Neural progenitor cell (in vitro differentiated cells): Measurements from ENCODE around the gene TPST1. TPM values are rescaled to one million over a fixed set of nuclear protein-coding genes. Genes with fewer than 3 reads are reported as not detected.
"Not testable (repeated sequence)": the region's sequence is repeated elsewhere in the genome, so short reads cannot be mapped to it uniquely, and the experiment has no call there.

Experiments used
- DNase-seq: peaks from one replicate; pipeline ENCODE4 v3.0.0-alpha.2; 2016; ENCODE audit warnings: low spot score
- H2AFZ ChIP-seq: fragments of 200-600 bp; sonication (generic); replicated peaks from 2 replicates; pipeline ENCODE4 v1.6.1; 2016; ENCODE audit warnings: antibody characterized with exemption
- H3F3A ChIP-seq: fragments of 200-600 bp; sonication (generic); 2 replicates; pipeline ENCODE4 v1.6.1; 2016; ENCODE audit warnings: antibody characterized with exemption, low read depth
- H3K27ac ChIP-seq: fragments of 200-600 bp; sonication (generic); 2 replicates; pipeline ENCODE4 v1.5.1; 2016; ENCODE audit warnings: mild to moderate bottlenecking
- H3K27me3 ChIP-seq: fragments of 200-600 bp; sonication (generic); 2 replicates; pipeline ENCODE4 v1.6.1; 2016; ENCODE audit warnings: mild to moderate bottlenecking, moderate library complexity
- H3K36me3 ChIP-seq: fragments of 200-600 bp; sonication (generic); 2 replicates; pipeline ENCODE4 v1.5.1; 2016
- H3K4me1 ChIP-seq: fragments of 200-600 bp; sonication (generic); 2 replicates; pipeline ENCODE4 v1.6.1; 2016; ENCODE audit warnings: mixed run types
- H3K4me2 ChIP-seq: fragments of 200-600 bp; sonication (generic); 2 replicates; pipeline ENCODE4 v1.6.1; 2016
- H3K4me3 ChIP-seq: fragments of 200-600 bp; sonication (generic); 2 replicates; pipeline ENCODE4 v1.5.1; 2016
- H3K79me2 ChIP-seq: fragments of 200-600 bp; sonication (generic); 2 replicates; pipeline ENCODE4 v1.6.1; 2016; ENCODE audit warnings: low read depth
- H3K9ac ChIP-seq: fragments of 200-600 bp; sonication (generic); 2 replicates; pipeline ENCODE4 v1.6.1; 2016
- H3K9me3 ChIP-seq: fragments of 200-600 bp; sonication (generic); 2 replicates; pipeline ENCODE4 v1.5.1; 2016; ENCODE audit warnings: low read depth
- H4K20me1 ChIP-seq: fragments of 200-600 bp; sonication (generic); 2 replicates; pipeline ENCODE4 v1.6.1; 2016; ENCODE audit warnings: low read depth
- H3K27ac Mint-ChIP-seq: 3 replicates; pipeline ENCODE4 v1.8.0; 2021; ENCODE audit warnings: mixed read lengths
- H3K27me3 Mint-ChIP-seq: 2 replicates; pipeline ENCODE4 v1.8.0; 2022; ENCODE audit warnings: low read depth, mild to moderate bottlenecking, inconsistent platforms, moderate library complexity, mixed read lengths; ENCODE audit not compliant: insufficient read depth
- H3K36me3 Mint-ChIP-seq: 3 replicates; pipeline ENCODE4 v1.8.0; 2021; ENCODE audit warnings: mixed read lengths
- H3K4me1 Mint-ChIP-seq: 3 replicates; pipeline ENCODE4 v1.8.0; 2021; ENCODE audit warnings: mixed read lengths
- H3K4me3 Mint-ChIP-seq: 3 replicates; pipeline ENCODE4 v1.8.0; 2021; ENCODE audit warnings: mild to moderate bottlenecking, moderate library complexity, mixed read lengths
- H3K9me3 Mint-ChIP-seq: 3 replicates; pipeline ENCODE4 v1.8.0; 2020; ENCODE audit warnings: mixed read lengths
- CTCF ChIP-seq: fragments of 200-600 bp; sonication (generic); IDR thresholded peaks from 2 replicates; pipeline ENCODE4 v1.5.1; 2017; ENCODE audit warnings: antibody characterized with exemption, mild to moderate bottlenecking
- EZH2 ChIP-seq: fragments of 200-600 bp; sonication (generic); IDR thresholded peaks from 2 replicates; pipeline ENCODE4 v1.6.1; 2017; ENCODE audit warnings: antibody characterized with exemption, mild to moderate bottlenecking, moderate library complexity
- EZH2phosphoT487 ChIP-seq: fragments of 200-600 bp; sonication (generic); IDR thresholded peaks from 2 replicates; pipeline ENCODE4 v1.6.1; 2017; ENCODE audit warnings: antibody characterized with exemption
- total RNA-seq: library from RNA; depleted of rRNA; stranded (reverse); fragments of >200 nt; gene quantifications from 2 replicates; pipeline ENCODE4 v1.2.3, GENCODE V29; 2015; ENCODE audit warnings: low replicate concordance

Gene TPST1
- total RNA-seq, 1 donor from 2014 or later, result 24.9 TPM

- no peak overlapping the region for H3K27ac ChIP-seq
- no peaks in the 10 kb centered on the region for H3K27me3 ChIP-seq
- no peak overlapping the region for H3K4me2 ChIP-seq
- no peak overlapping the region for H3K4me3 ChIP-seq
- DNase-seq, result no peak
- H3K36me3 ChIP-seq, result no peaks in the 10 kb centered on the region
- no peak overlapping the region for H3K4me3 Mint-ChIP-seq
- H3K4me1 Mint-ChIP-seq, result no peaks in the 10 kb centered on the region
- no peaks in the 10 kb centered on the region for H4K20me1 ChIP-seq
- H3K36me3 Mint-ChIP-seq, result peaks cover 26% of the 10 kb centered on the region
- H3F3A ChIP-seq, result no peaks in the 10 kb centered on the region
- no peaks in the 10 kb centered on the region for H3K9me3 ChIP-seq
- H3K27me3 Mint-ChIP-seq, result peaks cover 3% of the 10 kb centered on the region
- H3K4me1 ChIP-seq, result no peaks in the 10 kb centered on the region
- no peaks in the 10 kb centered on the region for H3K79me2 ChIP-seq
- no peak overlapping the region for H3K27ac Mint-ChIP-seq
- no peak overlapping the region for H3K9ac ChIP-seq
- TF ChIP-seq EZH2 (no peak), EZH2phosphoT487 (no peak), CTCF (no peak)
- H2AFZ ChIP-seq, result no peak overlapping the region
- H3K9me3 Mint-ChIP-seq, result no peaks in the 10 kb centered on the region
Observed at GRCh38 chr7:66379542-66380160, 174.5 kb downstream of the TPST1 start.

- H3K27ac Mint-ChIP-seq, result no peak overlapping the region
- H3K36me3 Mint-ChIP-seq, result peaks cover 26% of the 10 kb centered on the region
- no peak overlapping the region for H3K4me3 Mint-ChIP-seq
Observed at GRCh38 chr7:66380272-66380888, 175.2 kb downstream of the TPST1 start.

GRCh38 chr7:66382182-66382923 lies 177.2 kb downstream of the TPST1 start:
- not testable (repeated sequence) for H3K27ac Mint-ChIP-seq, H4K20me1 ChIP-seq, H3K9me3 ChIP-seq, H3K4me3 ChIP-seq, H3K9me3 Mint-ChIP-seq, H3F3A ChIP-seq, H3K4me3 Mint-ChIP-seq, H2AFZ ChIP-seq, H3K79me2 ChIP-seq, DNase-seq, H3K4me1 ChIP-seq, H3K27me3 Mint-ChIP-seq, H3K27ac ChIP-seq, H3K4me2 ChIP-seq, H3K27me3 ChIP-seq, H3K4me1 Mint-ChIP-seq, H3K36me3 ChIP-seq, H3K9ac ChIP-seq
- H3K36me3 Mint-ChIP-seq, result peaks cover 21% of the 10 kb centered on the region

More at GRCh38 chr7:66380272-66380888, 175.2 kb downstream of the TPST1 start:
- H3F3A ChIP-seq, result no peaks in the 10 kb centered on the region
- no peak overlapping the region for H3K4me2 ChIP-seq
- no peaks in the 10 kb centered on the region for H3K36me3 ChIP-seq
- Mint-ChIP-seq H3K4me1 (no peaks in the 10 kb centered on the region), H3K27me3 (peaks cover 3% of the 10 kb centered on the region), H3K9me3 (no peaks in the 10 kb centered on the region)
- no peak for TF ChIP-seq EZH2phosphoT487
- no peak for TF ChIP-seq EZH2
- TF ChIP-seq CTCF, result no peak
- no peaks in the 10 kb centered on the region for H3K4me1 ChIP-seq
- no peaks in the 10 kb centered on the region for H3K79me2 ChIP-seq
- no peak overlapping the region for H3K27ac ChIP-seq
- H3K4me3 ChIP-seq, result no peak overlapping the region
- no peak for DNase-seq
- no peaks in the 10 kb centered on the region for H4K20me1 ChIP-seq
- no peak overlapping the region for H3K9ac ChIP-seq
- no peak overlapping the region for H2AFZ ChIP-seq
- no peaks in the 10 kb centered on the region for H3K9me3 ChIP-seq
- H3K27me3 ChIP-seq, result no peaks in the 10 kb centered on the region

GRCh38 chr7:66385191-66385905 lies 180.2 kb downstream of the TPST1 start:
- not testable (repeated sequence) for H2AFZ ChIP-seq, H3K9me3 Mint-ChIP-seq, H3K27me3 ChIP-seq, DNase-seq, H3K4me1 ChIP-seq, H3K79me2 ChIP-seq, H3K4me2 ChIP-seq, H3K27ac ChIP-seq, H3K4me1 Mint-ChIP-seq, H3K27me3 Mint-ChIP-seq, H3K9ac ChIP-seq, H3K36me3 Mint-ChIP-seq, H3K9me3 ChIP-seq, H3K4me3 Mint-ChIP-seq, H3K4me3 ChIP-seq, H3K36me3 ChIP-seq, H4K20me1 ChIP-seq, H3F3A ChIP-seq, H3K27ac Mint-ChIP-seq

- H2AFZ ChIP-seq, H3K9me3 Mint-ChIP-seq, H3K9ac ChIP-seq, H3K27me3 Mint-ChIP-seq, H4K20me1 ChIP-seq, H3K27ac ChIP-seq, H3K9me3 ChIP-seq, H3K36me3 ChIP-seq, H3K27ac Mint-ChIP-seq, H3K4me3 Mint-ChIP-seq, H3K36me3 Mint-ChIP-seq, H3K4me2 ChIP-seq, H3K4me1 ChIP-seq, DNase-seq, H3K79me2 ChIP-seq, H3K4me1 Mint-ChIP-seq, H3K27me3 ChIP-seq, H3F3A ChIP-seq, H3K4me3 ChIP-seq: not testable (repeated sequence)
Observed at GRCh38 chr7:66395128-66395571, 190.0 kb downstream of the TPST1 start.

GRCh38 chr7:66396052-66396451 lies 190.9 kb downstream of the TPST1 start:
- not testable (repeated sequence) for H3K27ac Mint-ChIP-seq, H3K4me2 ChIP-seq

More at GRCh38 chr7:66396052-66396451, 190.9 kb downstream of the TPST1 start:
- not testable (repeated sequence) for H4K20me1 ChIP-seq, DNase-seq, H3K36me3 ChIP-seq, H3K4me3 Mint-ChIP-seq, H2AFZ ChIP-seq, H3K79me2 ChIP-seq, H3K4me1 ChIP-seq, H3K4me3 ChIP-seq, H3K9me3 ChIP-seq, H3K9me3 Mint-ChIP-seq, H3F3A ChIP-seq, H3K9ac ChIP-seq, H3K4me1 Mint-ChIP-seq, H3K36me3 Mint-ChIP-seq, H3K27me3 Mint-ChIP-seq, H3K27ac ChIP-seq, H3K27me3 ChIP-seq
